A673 (cell line): ENCODE measurements around the gene GRHL3.

Experiments used
- EZH2 ChIP-seq: fragments of 200-600 bp; sonication (generic); IDR thresholded peaks from 2 replicates; pipeline ENCODE4 v1.6.1; 2017; ENCODE audit warnings: borderline replicate concordance, low read depth, mild to moderate bottlenecking, mixed read lengths, antibody characterized with exemption, low read length; ENCODE audit not compliant: poor library complexity, severe bottlenecking
- TF ChIP-seq, protein P1 (sequence below): fragments of 300-800, 200-600 bp; sonication (generic); conservative IDR thresholded peaks from 2 replicates; pipeline ENCODE4 v1.5.1; 2017; ENCODE audit warnings: low read depth, mild to moderate bottlenecking, antibody characterized with exemption, low read length, moderate library complexity, mixed read lengths

- TF ChIP-seq, protein P1, sequence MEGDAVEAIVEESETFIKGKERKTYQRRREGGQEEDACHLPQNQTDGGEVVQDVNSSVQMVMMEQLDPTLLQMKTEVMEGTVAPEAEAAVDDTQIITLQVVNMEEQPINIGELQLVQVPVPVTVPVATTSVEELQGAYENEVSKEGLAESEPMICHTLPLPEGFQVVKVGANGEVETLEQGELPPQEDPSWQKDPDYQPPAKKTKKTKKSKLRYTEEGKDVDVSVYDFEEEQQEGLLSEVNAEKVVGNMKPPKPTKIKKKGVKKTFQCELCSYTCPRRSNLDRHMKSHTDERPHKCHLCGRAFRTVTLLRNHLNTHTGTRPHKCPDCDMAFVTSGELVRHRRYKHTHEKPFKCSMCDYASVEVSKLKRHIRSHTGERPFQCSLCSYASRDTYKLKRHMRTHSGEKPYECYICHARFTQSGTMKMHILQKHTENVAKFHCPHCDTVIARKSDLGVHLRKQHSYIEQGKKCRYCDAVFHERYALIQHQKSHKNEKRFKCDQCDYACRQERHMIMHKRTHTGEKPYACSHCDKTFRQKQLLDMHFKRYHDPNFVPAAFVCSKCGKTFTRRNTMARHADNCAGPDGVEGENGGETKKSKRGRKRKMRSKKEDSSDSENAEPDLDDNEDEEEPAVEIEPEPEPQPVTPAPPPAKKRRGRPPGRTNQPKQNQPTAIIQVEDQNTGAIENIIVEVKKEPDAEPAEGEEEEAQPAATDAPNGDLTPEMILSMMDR: no peak
- TF ChIP-seq EZH2: no peak
These were observed 394 bp upstream of the GRHL3 start for GRCh38 chr1:24318615-24319311.
